Measurements from ENCODE around the gene STX16.
A peak's percentile ranks its signal among the peaks of the same experiment; 100 is the strongest.

STX16 gene

GRCh38 chr20:58651559-58651945 is 469 bp downstream of the STX16 start:
- Histone ChIP-seq H3K27ac (replicated peaks) (peak overlapping the region; percentile 91), H3K4me3 (replicated peaks; ENCODE audit: insufficient read depth, low read length) (peak overlapping the region; percentile 100), H3K27me3 (ENCODE audit: insufficient read depth, poor library complexity, severe bottlenecking) (no peaks in the 10 kb centered on the region)
- DNase-seq (ENCODE audit: low read depth in 1 of 2, low spot score in 1 of 2), result no peak
- TF ChIP-seq CTCF (IDR thresholded peaks at IDR 0.05; ENCODE audit: insufficient read depth, low read length), result no peak
- TF ChIP-seq GABPA (IDR thresholded peaks at IDR 0.05; ENCODE audit: low read depth), result no peak
- no peak for TF ChIP-seq REST (IDR thresholded peaks at IDR 0.05; ENCODE audit: insufficient replicate concordance, low read depth)
- no peak for TF ChIP-seq SPI1 (IDR thresholded peaks at IDR 0.05; ENCODE audit: borderline replicate concordance, low read depth)
- no peak for TF ChIP-seq POLR2AphosphoS5 (IDR thresholded peaks at IDR 0.05; ENCODE audit: low read depth)

GRCh38 chr20:58651946-58652605 is 993 bp downstream of the STX16 start:
- DNase-seq (ENCODE audit: low read depth in 1 of 2, low spot score in 1 of 2), result peak; percentile 63 to 67
- Histone ChIP-seq H3K4me3 (replicated peaks; ENCODE audit: insufficient read depth, low read length) (peak overlapping the region; percentile 100), H3K27me3 (ENCODE audit: insufficient read depth, poor library complexity, severe bottlenecking) (no peaks in the 10 kb centered on the region), H3K27ac (replicated peaks) (peak overlapping the region; percentile 91)
- TF ChIP-seq REST (IDR thresholded peaks at IDR 0.05; ENCODE audit: insufficient replicate concordance, low read depth) (no peak), SPI1 (IDR thresholded peaks at IDR 0.05; ENCODE audit: borderline replicate concordance, low read depth) (peak; percentile 58; the same call in 1 of the 2 replicates), POLR2AphosphoS5 (IDR thresholded peaks at IDR 0.05; ENCODE audit: low read depth) (peak; percentile 27; the same call in 1 of the 2 replicates), CTCF (IDR thresholded peaks at IDR 0.05; ENCODE audit: insufficient read depth, low read length) (no peak), GABPA (IDR thresholded peaks at IDR 0.05; ENCODE audit: low read depth) (no peak)

- no peak for TF ChIP-seq CTCF (IDR thresholded peaks at IDR 0.05; ENCODE audit: insufficient read depth, low read length)
- DNase-seq (ENCODE audit: low read depth in 1 of 2, low spot score in 1 of 2), result no peak
- Histone ChIP-seq H3K27ac (replicated peaks) (peak overlapping the region; percentile 91), H3K27me3 (ENCODE audit: insufficient read depth, poor library complexity, severe bottlenecking) (no peaks in the 10 kb centered on the region), H3K4me3 (replicated peaks; ENCODE audit: insufficient read depth, low read length) (peak overlapping the region; percentile 100)
These were observed 1.7 kb downstream of the STX16 start for GRCh38 chr20:58652606-58653294.

All from HL-60 (cell line).